H1 (cell line): ENCODE data around the gene RAD51B. TPM values are rescaled to one million over a fixed set of nuclear protein-coding genes. Genes with fewer than 3 reads are reported as not detected.

Experiments used
- CTCF ChIA-PET: fragments of 300-600 bp; sonication (Branson Sonifier 250); formaldehyde crosslinking; loops from one replicate; lab custom pipeline; 2021; ENCODE audit not compliant: partially characterized antibody; lab: Charles Lee
- POLR2A ChIA-PET: fragments of 300-600 bp; sonication (Branson Sonifier 250); formaldehyde crosslinking; loops from one replicate; lab custom pipeline; 2021; ENCODE audit warnings: inconsistent platforms; ENCODE audit not compliant: partially characterized antibody; lab: Charles Lee
- DNase-seq, 2 experiments: peaks; one replicate each; pipeline versions ENCODE4 v3.0.0 to v3.0.0-alpha.2; 2010 to 2022; ENCODE audit warnings: low spot score in 2 of 2, low read depth in 1 of 2, mixed read lengths in 1 of 2
- FAIRE-seq: peaks from 2 replicates; lab custom pipeline; 2011; peaks lifted over from hg19 to GRCh38; lab: Jason Lieb, UNC
- H2AFZ ChIP-seq: 2 replicates; pipeline ENCODE4 v1.8.1; 2012; ENCODE audit warnings: low read length, inconsistent platforms
- H2AK5ac ChIP-seq: 2 replicates; pipeline ENCODE4 v1.6.1; 2013; ENCODE audit warnings: low read depth, low read length
- H2BK120ac ChIP-seq: replicated peaks from 2 replicates; pipeline ENCODE3; 2013; ENCODE audit warnings: low read depth, low read length, inconsistent platforms
- H2BK12ac ChIP-seq: 2 replicates; pipeline ENCODE4 v1.6.1; 2013; ENCODE audit warnings: low read depth, low read length
- H2BK15ac ChIP-seq: 2 replicates; pipeline ENCODE4 v1.6.1; 2013; ENCODE audit warnings: low read length
- H2BK20ac ChIP-seq: 2 replicates; pipeline ENCODE4 v1.6.1; 2013; ENCODE audit warnings: low read length
- H2BK5ac ChIP-seq: 2 replicates; pipeline ENCODE4 v1.6.1; 2013; ENCODE audit warnings: low read depth, low read length
- H3K14ac ChIP-seq: 2 replicates; pipeline ENCODE4 v1.6.1; 2013; ENCODE audit warnings: inconsistent platforms; ENCODE audit not compliant: insufficient read length
- H3K18ac ChIP-seq: 2 replicates; pipeline ENCODE4 v1.6.1; 2013; ENCODE audit warnings: low read length; ENCODE audit errors: extremely low read depth
- H3K23ac ChIP-seq: 2 replicates; pipeline ENCODE4 v1.6.1; 2013; ENCODE audit warnings: inconsistent platforms; ENCODE audit not compliant: insufficient read length
- H3K23me2 ChIP-seq: 2 replicates; pipeline ENCODE4 v1.6.1; 2013; ENCODE audit warnings: low read depth, low read length
- H3K27ac ChIP-seq: 2 replicates; pipeline ENCODE4 v1.6.1; 2011; ENCODE audit warnings: low read depth, low read length, inconsistent platforms
- H3K27me3 ChIP-seq, 4 experiments: replicated peaks in 1 of 4; 1 replicate in 1 of 4; 2 replicates in 3 of 4; pipeline versions ENCODE4 v1.6.1 to v1.8.1; 2011 to 2013; ENCODE audit warnings: low read length in 3 of 4, mild to moderate bottlenecking in 3 of 4, inconsistent platforms in 2 of 4, mixed read lengths in 2 of 4, moderate library complexity in 1 of 4; ENCODE audit not compliant: control insufficient read depth in 3 of 4, insufficient read depth in 3 of 4; ENCODE audit errors: extremely low read depth in 1 of 4
- H3K36me3 ChIP-seq, 4 experiments: 2 replicates each; pipeline versions ENCODE4 v1.6.1 to v1.8.1; 2011 to 2013; ENCODE audit warnings: mild to moderate bottlenecking in 4 of 4, low read length in 3 of 4, moderate library complexity in 2 of 4, control low read depth in 1 of 4, inconsistent platforms in 1 of 4; ENCODE audit not compliant: insufficient read depth in 4 of 4, control insufficient read depth in 2 of 4
- H3K4ac ChIP-seq: replicated peaks from 2 replicates; pipeline ENCODE3; 2013; ENCODE audit warnings: low read length, low read depth, mixed read lengths, inconsistent platforms; ENCODE audit not compliant: insufficient read length
- H3K4me1 ChIP-seq, 4 experiments: replicated peaks in 1 of 4; 1 replicate in 1 of 4; 2 replicates in 3 of 4; pipeline versions ENCODE4 v1.6.1 to v1.8.1; 2011 to 2013; ENCODE audit warnings: low read length in 3 of 4, inconsistent platforms in 2 of 4, mixed read lengths in 1 of 4; ENCODE audit not compliant: insufficient read depth in 4 of 4, control insufficient read depth in 3 of 4
- H3K4me2 ChIP-seq, 2 experiments: 2 replicates each; pipeline versions ENCODE4 v1.6.1 to v1.8.1; 2011 to 2013; ENCODE audit warnings: low read depth in 2 of 2, low read length in 2 of 2, control low read depth in 1 of 2, inconsistent platforms in 1 of 2, mild to moderate bottlenecking in 1 of 2; ENCODE audit not compliant: insufficient read depth in 1 of 2
- H3K4me3 ChIP-seq, 4 experiments: fragments of 200-600, 300-600 bp in 1 of 4; sonication (generic), shearing (Covaris generic), sonication (Bioruptor Twin) in 1 of 4; 2 replicates each; pipeline versions ENCODE4 v1.5.1 to v1.8.1; 2011 to 2016; ENCODE audit warnings: low read length in 4 of 4, low read depth in 3 of 4, control low read depth in 2 of 4, inconsistent platforms in 2 of 4, mild to moderate bottlenecking in 2 of 4, mixed read lengths in 1 of 4, moderate library complexity in 1 of 4; ENCODE audit not compliant: insufficient read depth in 2 of 4; ENCODE audit errors: extremely low read depth in 1 of 4
- H3K56ac ChIP-seq: replicated peaks from 2 replicates; pipeline ENCODE3; 2013; ENCODE audit warnings: low read depth, mild to moderate bottlenecking, mixed read lengths, low read length, inconsistent platforms; ENCODE audit not compliant: insufficient read length
- H3K79me1 ChIP-seq: 2 replicates; pipeline ENCODE4 v1.6.1; 2013; ENCODE audit warnings: low read depth, low read length, control low read depth
- H3K79me2 ChIP-seq, 2 experiments: 2 replicates each; pipeline versions ENCODE4 v1.6.1 to v1.8.1; 2012 to 2013; ENCODE audit warnings: low read length in 2 of 2, mild to moderate bottlenecking in 2 of 2, inconsistent platforms in 1 of 2; ENCODE audit not compliant: insufficient read depth in 2 of 2, control insufficient read depth in 1 of 2
- H3K9ac ChIP-seq, 4 experiments: replicated peaks in 1 of 4; 1 replicate in 1 of 4; 2 replicates in 3 of 4; pipeline versions ENCODE4 v1.6.1 to v1.8.1; 2011 to 2013; ENCODE audit warnings: low read depth in 3 of 4, low read length in 3 of 4, control low read depth in 2 of 4, mild to moderate bottlenecking in 2 of 4, moderate library complexity in 2 of 4, inconsistent platforms in 1 of 4; ENCODE audit errors: extremely low read depth in 1 of 4
- H3K9me3 ChIP-seq, 2 experiments: 2 replicates each; pipeline versions ENCODE4 v1.6.1 to v1.8.1; 2012 to 2013; ENCODE audit warnings: mild to moderate bottlenecking in 2 of 2, moderate library complexity in 2 of 2, control low read depth in 1 of 2, inconsistent platforms in 1 of 2, low read depth in 1 of 2, low read length in 1 of 2, mixed read lengths in 1 of 2; ENCODE audit not compliant: insufficient read depth in 2 of 2
- H4K20me1 ChIP-seq, 2 experiments: replicated peaks in 1 of 2; 2 replicates each; pipeline versions ENCODE3 to v1.8.1; 2011 to 2013; ENCODE audit warnings: inconsistent platforms in 2 of 2, low read length in 2 of 2, mild to moderate bottlenecking in 1 of 2; ENCODE audit not compliant: insufficient read depth in 2 of 2, control insufficient read depth in 1 of 2
- H4K5ac ChIP-seq: 2 replicates; pipeline ENCODE4 v1.6.1; 2013; ENCODE audit warnings: low read length, low read depth, mixed read lengths, inconsistent platforms; ENCODE audit not compliant: insufficient read length
- H4K8ac ChIP-seq: 2 replicates; pipeline ENCODE4 v1.8.0; 2013; ENCODE audit warnings: mild to moderate bottlenecking, moderate library complexity, low read length, inconsistent platforms; ENCODE audit not compliant: insufficient read depth; ENCODE audit errors: extremely low read depth
- H4K91ac ChIP-seq: replicated peaks from 2 replicates; pipeline ENCODE3; 2013; ENCODE audit warnings: low read length, mixed read lengths, inconsistent platforms; ENCODE audit not compliant: insufficient read length
- ASH2L ChIP-seq: fragments of 200-600, 300-600 bp; sonication (generic); IDR thresholded peaks from one replicate; pipeline ENCODE4 v1.7.1; 2017; ENCODE audit warnings: low read length
- EZH2 ChIP-seq: fragments of 200-600 bp; sonication (generic); IDR thresholded peaks from 2 replicates; pipeline ENCODE4 v1.7.1; 2012; ENCODE audit warnings: low read depth, mild to moderate bottlenecking, moderate library complexity, low read length, inconsistent platforms; ENCODE audit not compliant: severe bottlenecking
- GTF2F1 ChIP-seq: IDR thresholded peaks from 2 replicates; pipeline ENCODE4 v1.6.1; 2012; ENCODE audit warnings: low read depth, low read length, improper control_type of control experiment, borderline replicate concordance
- NRF1 ChIP-seq: IDR thresholded peaks from 2 replicates; pipeline ENCODE4 v1.6.1; 2011; ENCODE audit warnings: mild to moderate bottlenecking, low read depth, low read length, improper control_type of control experiment
- PHF8 ChIP-seq: fragments of 200-600 bp; sonication (generic); conservative IDR thresholded peaks from 2 replicates; pipeline ENCODE4 v1.7.1; 2012; ENCODE audit warnings: low read depth, mild to moderate bottlenecking, inconsistent platforms, low read length, moderate library complexity
- POU5F1 ChIP-seq: IDR thresholded peaks from 2 replicates; pipeline ENCODE4 v1.6.1; 2011; ENCODE audit warnings: low read depth, mild to moderate bottlenecking, low read length, moderate library complexity
- SP2 ChIP-seq: IDR thresholded peaks from 2 replicates; pipeline ENCODE4 v1.6.1; 2012; ENCODE audit warnings: mild to moderate bottlenecking, low read length, inconsistent platforms
- WGBS, 2 experiments: shearing (Covaris generic) in 1 of 2; methylation state at CpG; one replicate each; pipeline versions ENCODE4 v1.1.6 to v1.1.7; 2013 to 2015; ENCODE audit warnings: low lambda C conversion rate in 2 of 2, mixed read lengths in 2 of 2, inconsistent platforms in 1 of 2, low coverage in 1 of 2, missing lambda C conversion rate in 1 of 2; ENCODE audit not compliant: insufficient replicate concordance in 2 of 2, insufficient coverage in 1 of 2, insufficient read length in 1 of 2; ENCODE audit errors: extremely low coverage in 1 of 2, missing lambda C conversion rate in 1 of 2; 5-methylcytosine and 5-hydroxymethylcytosine counted together
- polyA plus RNA-seq, 7 experiments: library from polyadenylated mRNA; depleted of rRNA in 3 of 7; stranded (reverse) in 5 of 7; unstranded in 2 of 7; fragments of >200 nt in 5 of 7; fragments of 200-250 nt in 2 of 7; gene quantifications; 1 replicate in 5 of 7; 2 replicates in 1 of 7; 4 replicates in 1 of 7; pipeline versions ENCODE4 v1.2.1 to v1.2.3, GENCODE V29; 2011 to 2013; ENCODE audit warnings: missing spikeins in 2 of 7, mixed read lengths in 2 of 7
- total RNA-seq: library from RNA; stranded (reverse); fragmentation: NEBNext Ultra II Directional; extraction: Animal tissue kit (Norgen Biotek cat#: 25700); gene quantifications from 2 replicates; pipeline ENCODE4 v1.2.1, GENCODE V29; 2021

The RAD51B gene
- total and polyA plus RNA-seq, 2 of the 8 experiments (the other 6 are each of a cell fraction or from before 2014, with no cell fraction given): 3.9 to 14.9 TPM

DNA sequence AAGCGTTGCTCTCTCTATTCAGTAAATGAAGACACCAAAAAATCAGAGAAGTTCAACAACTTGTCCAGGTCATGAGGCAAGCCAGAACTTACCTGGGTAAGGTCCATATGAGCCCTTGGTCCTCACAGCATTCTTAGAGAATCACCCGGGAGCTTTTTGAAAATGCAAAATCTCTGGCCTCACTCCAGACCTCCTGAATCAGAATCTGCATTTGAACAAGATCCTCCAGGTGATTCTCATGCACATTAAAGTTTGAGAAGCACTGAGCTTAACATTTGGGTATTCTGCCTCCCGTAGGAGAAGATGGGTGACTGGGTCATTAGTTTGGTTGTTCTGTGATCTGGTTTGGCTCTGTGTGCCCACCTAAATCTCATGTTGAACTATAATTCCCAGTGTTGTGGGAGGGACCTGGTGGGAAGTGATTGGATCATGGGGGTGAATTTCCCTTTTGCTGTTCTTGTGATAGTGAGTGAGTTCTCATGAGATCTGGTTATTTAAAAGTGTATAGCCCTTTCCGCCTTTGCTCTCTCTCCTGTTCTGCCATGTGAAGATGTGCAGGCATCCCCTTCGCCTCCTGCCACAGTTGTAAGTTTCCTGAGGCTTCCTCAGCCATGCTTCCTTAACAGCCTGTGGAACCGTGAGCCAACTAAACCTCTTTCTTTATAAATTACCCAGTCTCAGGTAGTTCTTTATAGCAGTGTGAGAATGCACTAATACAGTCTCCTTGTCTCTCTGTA lies 221.2 kb downstream of the RAD51B start:
- no peak for TF ChIP-seq PHF8
- no peak for TF ChIP-seq GTF2F1
- TF ChIP-seq ASH2L: no peak
- TF ChIP-seq EZH2: no peak
- TF ChIP-seq SP2: no peak
- TF ChIP-seq NRF1: no peak
- peak; percentile 70; the same call in 1 of the 2 replicates for TF ChIP-seq POU5F1
- Histone ChIP-seq H3K4me1 (peaks cover 6 to 24% (median 16%) of the 10 kb centered on the region in 4 experiments; a peak in 4 of 7 replicates), H4K91ac (no peak overlapping the region), H4K8ac (no peak overlapping the region), H3K27ac (peak overlapping the region; percentile 19; the same call in 1 of the 2 replicates), H3K79me2 (no peaks in the 10 kb centered on the region), H3K27me3 (no peaks in the 10 kb centered on the region), H2BK15ac (no peak overlapping the region), H3K4me2 (peak overlapping the region; percentile 47 to 51), H3K9ac (no peak overlapping the region), H3K18ac (0 out of 2 replicates have a peak overlapping the region, but pooled peaks have one; percentile 35), H3K23me2 (no peaks in the 10 kb centered on the region; the same call in 1 of the 2 replicates), H2AFZ (no peak overlapping the region), H3K36me3 (no peaks in the 10 kb centered on the region), H2BK12ac (peak overlapping the region; percentile 41; the same call in 1 of the 2 replicates), H2BK5ac (peak overlapping the region; percentile 75; the same call in 1 of the 2 replicates), H3K14ac (no peak overlapping the region), H2BK120ac (no peak overlapping the region), H3K23ac (no peak overlapping the region), H3K79me1 (no peaks in the 10 kb centered on the region), H3K9me3 (no peaks in the 10 kb centered on the region), H3K4ac (no peak overlapping the region), H4K5ac (no peak overlapping the region), H2BK20ac (peak overlapping the region; percentile 41; the same call in 1 of the 2 replicates), H4K20me1 (no peaks in the 10 kb centered on the region), H2AK5ac (peak overlapping the region; percentile 66; the same call in 1 of the 2 replicates), H3K4me3 (peak overlapping the region in 1 of 4 experiments; percentile 31; a peak in 1 of 8 replicates), H3K56ac (no peak overlapping the region)
- ChIA-PET POLR2A (interaction anchor here (0.6 kb wide), 1 partner anchor 24 kb away, joined by 4 read pairs; no protein-coding TSS in a partner anchor), CTCF (interaction anchor here (0.7 to 1.5 kb wide), 4 partner anchors 12 to 97 kb away, joined by 3 to 5 read pairs (median 4); no protein-coding TSS in a partner anchor)
- WGBS, 2 experiments: 41% methylated on average over 6 of the region's 6 CpGs; no CpG with 5 or more reads in 1 of the 2 experiments
- DNase-seq: no peak
- peak; percentile 13 for FAIRE-seq
